ENCODE measurements around the gene NCAPG2. TPM values are rescaled to one million over a fixed set of nuclear protein-coding genes. Genes with fewer than 3 reads are reported as not detected.

NCAPG2 gene
- total and polyA plus RNA-seq, 2 of the 13 experiments (the other 11 are each of a cell fraction or from before 2014, with no cell fraction given): 15.1 to 30.7 TPM

GRCh38 chr7:158585721-158586498, 118.7 kb downstream of the NCAPG2 start (continued):
- TF ChIP-seq PAXIP1 (CRISPR knock-in tag; conservative IDR thresholded peaks at IDR 0.05) (0 out of 2 replicates have a peak, but pooled peaks have one; percentile 34), SMYD3 (CRISPR knock-in tag; IDR thresholded peaks at IDR 0.05) (no peak), NFATC3 (CRISPR knock-in tag; IDR thresholded peaks at IDR 0.05) (0 out of 2 replicates have a peak, but pooled peaks have one; percentile 46), POLR2AphosphoS5 (IDR thresholded peaks at IDR 0.05; ENCODE audit: low read depth, low read length) (no peak), ZNF776 (CRISPR knock-in tag; IDR thresholded peaks at IDR 0.05) (0 out of 2 replicates have a peak, but pooled peaks have one; percentile 24), ZNF816 (CRISPR knock-in tag; IDR thresholded peaks at IDR 0.05; ENCODE audit: borderline replicate concordance) (no peak), NR2F6 (IDR thresholded peaks at IDR 0.05) (peak; percentile 45), NR2F6 (CRISPR knock-in tag; IDR thresholded peaks at IDR 0.05) (peak; percentile 78), ZBTB14 (CRISPR knock-in tag; IDR thresholded peaks at IDR 0.05) (no peak), GATAD1 (CRISPR knock-in tag; IDR thresholded peaks at IDR 0.05) (peak; percentile 35; the same call in 1 of the 2 replicates), CTCF (CRISPR knock-in tag; IDR thresholded peaks at IDR 0.05) (peak; percentile 66), ZNF710 (CRISPR knock-in tag; IDR thresholded peaks at IDR 0.05; ENCODE audit: borderline replicate concordance) (no peak), DZIP1 (CRISPR knock-in tag; IDR thresholded peaks at IDR 0.05) (0 out of 2 replicates have a peak, but pooled peaks have one; percentile 31), NFE2 (CRISPR knock-in tag; IDR thresholded peaks at IDR 0.05) (no peak), ZNF253 (CRISPR knock-in tag; IDR thresholded peaks at IDR 0.05; ENCODE audit: borderline replicate concordance) (no peak), ATF7-NPFF (CRISPR knock-in tag; IDR thresholded peaks at IDR 0.05; ENCODE audit: low read depth) (no peak), TARDBP (CRISPR knock-in tag; IDR thresholded peaks at IDR 0.05) (0 out of 2 replicates have a peak, but pooled peaks have one; percentile 14), MIER2 (CRISPR knock-in tag; IDR thresholded peaks at IDR 0.05) (peak; percentile 87)

All from HepG2 (cell line).